ENCODE data around the gene ERLEC1.
"Not testable (repeated sequence)": the region's sequence is repeated elsewhere in the genome, so short reads cannot be mapped to it uniquely, and the experiment has no call there.

ERLEC1 gene, protein sequence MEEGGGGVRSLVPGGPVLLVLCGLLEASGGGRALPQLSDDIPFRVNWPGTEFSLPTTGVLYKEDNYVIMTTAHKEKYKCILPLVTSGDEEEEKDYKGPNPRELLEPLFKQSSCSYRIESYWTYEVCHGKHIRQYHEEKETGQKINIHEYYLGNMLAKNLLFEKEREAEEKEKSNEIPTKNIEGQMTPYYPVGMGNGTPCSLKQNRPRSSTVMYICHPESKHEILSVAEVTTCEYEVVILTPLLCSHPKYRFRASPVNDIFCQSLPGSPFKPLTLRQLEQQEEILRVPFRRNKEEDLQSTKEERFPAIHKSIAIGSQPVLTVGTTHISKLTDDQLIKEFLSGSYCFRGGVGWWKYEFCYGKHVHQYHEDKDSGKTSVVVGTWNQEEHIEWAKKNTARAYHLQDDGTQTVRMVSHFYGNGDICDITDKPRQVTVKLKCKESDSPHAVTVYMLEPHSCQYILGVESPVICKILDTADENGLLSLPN

DNA sequence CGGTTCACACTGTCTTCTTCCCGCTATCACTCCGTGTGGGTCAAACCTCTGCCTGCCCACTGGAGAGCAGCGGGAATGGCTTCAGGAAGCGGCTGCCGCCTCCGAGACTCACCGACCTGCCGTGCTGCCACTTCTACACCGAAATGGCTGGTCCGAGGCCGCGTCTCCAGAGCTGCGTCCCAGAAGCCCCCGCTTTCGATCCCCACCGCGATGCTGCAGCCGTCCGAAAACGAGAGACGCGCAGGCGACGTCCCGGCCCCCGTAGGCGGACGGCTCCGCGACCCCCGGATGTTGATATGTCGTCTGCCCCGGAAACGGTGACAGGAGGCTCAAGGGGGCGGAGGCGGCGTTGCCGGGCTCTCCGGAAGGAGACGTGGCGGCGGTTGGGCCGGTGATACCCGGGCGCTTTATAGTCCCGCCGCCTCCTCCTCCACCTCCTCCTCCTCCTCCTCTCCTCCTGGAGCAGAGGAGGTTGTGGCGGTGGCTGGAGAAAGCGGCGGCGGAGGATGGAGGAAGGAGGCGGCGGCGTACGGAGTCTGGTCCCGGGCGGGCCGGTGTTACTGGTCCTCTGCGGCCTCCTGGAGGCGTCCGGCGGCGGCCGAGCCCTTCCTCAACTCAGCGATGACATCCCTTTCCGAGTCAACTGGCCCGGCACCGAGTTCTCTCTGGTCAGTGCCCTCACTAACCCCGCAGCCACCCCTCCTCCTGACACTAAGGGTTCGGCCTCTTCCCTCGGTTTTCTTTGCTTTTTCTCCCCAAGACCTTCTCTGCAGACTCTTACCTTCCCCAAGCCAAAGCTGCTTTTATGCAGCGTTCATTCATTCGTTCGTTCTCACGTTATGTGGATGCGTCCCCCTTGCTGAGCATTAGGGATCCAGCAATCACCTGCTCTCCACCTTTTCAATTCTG is at the start of gene ERLEC1, which contains the start of gene ASB3:
Gene ERLEC1 (plus strand): TSS at position 340 of the 909 bp plus-strand sequence. CDS start 167 bp downstream, at position 507.
Gene ASB3 (minus strand): TSS at position 249 of the 909 bp plus-strand sequence. CDS start 21,381 bp downstream, outside the sequence.
- peak; percentile 85 for DNase-seq

DNA sequence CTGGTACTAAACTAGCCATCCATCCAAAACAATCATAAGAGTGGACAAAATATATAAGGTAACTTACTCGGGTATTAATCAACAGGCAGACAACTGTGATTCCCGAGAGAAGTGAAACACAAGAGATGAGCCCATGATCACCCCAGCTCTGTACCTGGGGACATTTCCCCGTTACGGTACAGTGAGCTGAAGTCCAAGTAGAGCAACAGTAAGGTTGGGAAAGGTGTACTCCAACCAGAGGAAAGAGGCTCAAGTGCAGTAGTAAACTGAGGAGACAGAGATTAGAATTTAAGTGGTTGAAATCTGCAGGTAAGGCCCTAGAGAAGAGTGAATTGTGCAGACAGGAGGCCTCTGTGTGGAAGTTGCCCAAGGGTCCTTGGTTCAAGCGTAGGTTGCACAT is 49.8 kb upstream of the ERLEC1 start:
- DNase-seq, result no peak

DNA sequence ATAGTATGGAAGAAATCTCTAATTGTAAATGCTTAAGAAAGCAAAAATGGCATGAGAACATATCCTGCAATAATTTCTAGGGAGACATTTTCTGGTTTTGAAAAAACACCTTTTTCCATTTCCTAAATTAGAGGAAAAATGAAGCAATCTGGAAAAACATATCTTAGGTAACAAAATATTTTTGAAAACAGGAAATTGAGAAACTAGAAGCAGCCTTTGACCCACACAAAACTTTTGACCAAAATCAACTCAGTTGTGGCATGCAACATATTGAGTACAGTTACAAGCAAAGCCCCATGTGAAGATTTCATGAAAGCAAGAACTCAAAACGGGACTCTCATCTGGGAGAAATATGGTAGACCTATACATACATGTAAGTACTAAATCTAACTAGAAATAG is 47.8 kb upstream of the ERLEC1 start:
- no peak for DNase-seq

DNA sequence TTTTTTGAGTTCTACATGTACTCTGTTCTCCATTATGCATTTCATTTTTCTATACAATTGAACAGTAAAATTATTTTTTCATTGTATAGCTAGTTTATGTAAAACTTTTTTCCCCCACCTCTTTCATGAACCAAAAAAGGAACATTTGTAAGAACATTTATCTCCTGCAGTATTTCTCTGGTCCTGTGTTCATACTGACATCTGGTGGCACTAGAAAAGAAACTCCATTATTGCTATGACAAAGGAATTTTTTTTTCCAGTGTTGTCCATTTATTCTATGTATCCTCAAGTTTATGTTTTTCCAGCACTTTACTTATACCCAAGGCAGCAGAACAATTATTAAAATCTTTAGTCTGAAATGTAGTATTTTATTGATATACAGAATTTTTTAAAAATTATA is 46.7 kb upstream of the ERLEC1 start:
- no peak for DNase-seq

DNA sequence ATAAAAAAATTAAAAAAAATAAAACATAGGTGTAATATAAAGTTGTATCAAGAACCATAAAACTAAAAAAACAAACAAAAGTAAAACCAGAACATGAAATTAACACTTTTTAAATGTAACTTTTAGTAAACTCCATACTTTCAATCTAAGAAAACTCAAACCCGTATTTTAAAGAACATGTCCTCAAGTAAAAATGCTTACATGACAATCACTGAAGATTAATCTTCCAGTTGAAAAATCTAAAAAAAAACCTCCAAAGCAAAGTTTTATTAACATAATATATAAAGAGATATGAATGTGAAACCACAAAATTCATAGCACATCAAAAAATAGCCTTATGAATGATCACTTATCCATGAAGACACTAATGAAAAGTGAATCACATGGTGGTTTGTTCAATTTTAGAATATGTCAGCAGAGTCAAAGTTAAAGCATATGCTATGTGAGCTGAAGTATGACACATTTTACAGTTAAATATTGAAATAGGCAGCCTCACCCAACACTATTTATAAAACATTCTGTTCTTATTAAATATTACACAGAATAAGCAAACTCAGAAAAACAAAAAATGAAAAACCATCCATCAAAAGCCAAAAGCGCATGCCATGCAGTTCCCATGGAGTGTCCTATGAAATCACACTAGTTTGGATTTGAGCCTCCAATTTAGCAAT is 42.3 kb upstream of the ERLEC1 start:
- DNase-seq, result no peak

DNA sequence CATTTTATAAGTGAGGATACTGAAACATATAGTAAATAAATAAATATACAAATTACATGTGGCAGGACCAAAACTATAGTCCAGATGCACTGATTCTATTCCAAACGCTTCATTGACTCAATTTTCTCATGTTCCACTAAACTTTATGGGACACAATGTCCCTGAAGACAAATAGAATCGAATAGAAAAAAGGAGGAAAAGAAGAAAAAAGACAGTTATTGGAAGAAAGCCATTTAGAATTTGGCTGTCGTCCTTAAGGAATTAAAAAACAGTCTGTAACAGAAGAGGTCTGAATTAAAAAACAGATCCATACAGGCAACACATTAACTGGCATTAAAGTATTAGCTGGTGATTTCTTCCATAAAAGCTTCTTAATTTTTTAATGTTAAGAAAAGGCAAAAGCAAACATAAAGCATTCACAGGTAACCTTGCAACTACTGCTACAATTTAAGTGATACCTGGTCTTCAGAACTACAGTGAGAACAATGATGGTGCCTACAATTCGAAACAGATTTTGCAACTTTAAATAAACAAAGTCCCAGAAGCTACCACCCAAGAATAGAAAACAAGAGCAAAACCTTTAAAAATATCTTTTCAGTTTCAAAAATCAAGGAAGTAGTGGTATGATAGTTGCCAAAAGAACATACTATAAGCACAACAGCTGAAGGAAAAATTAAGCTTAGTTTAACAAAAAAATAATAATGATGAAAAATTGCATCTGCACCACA is 36.6 kb upstream of the ERLEC1 start:
- DNase-seq, result no peak

DNA sequence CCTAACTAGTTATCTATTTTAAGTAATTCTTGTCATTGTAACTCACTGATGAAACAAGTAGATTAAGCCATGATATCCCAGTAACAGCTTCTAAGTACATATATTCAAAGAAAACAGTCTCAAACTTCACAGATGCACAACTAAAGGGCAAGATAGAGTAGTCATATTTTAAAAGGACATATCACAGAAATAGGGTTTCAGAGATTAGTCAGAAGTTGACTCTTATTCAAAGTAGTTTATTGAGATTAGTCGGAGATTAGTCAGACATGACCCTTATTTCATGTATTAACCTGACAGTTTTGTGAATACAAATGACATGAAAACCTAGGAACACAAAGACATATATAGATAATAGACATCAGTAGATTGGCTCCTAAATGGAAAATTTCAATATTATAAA is 35.1 kb upstream of the ERLEC1 start:
- no peak for DNase-seq

DNA sequence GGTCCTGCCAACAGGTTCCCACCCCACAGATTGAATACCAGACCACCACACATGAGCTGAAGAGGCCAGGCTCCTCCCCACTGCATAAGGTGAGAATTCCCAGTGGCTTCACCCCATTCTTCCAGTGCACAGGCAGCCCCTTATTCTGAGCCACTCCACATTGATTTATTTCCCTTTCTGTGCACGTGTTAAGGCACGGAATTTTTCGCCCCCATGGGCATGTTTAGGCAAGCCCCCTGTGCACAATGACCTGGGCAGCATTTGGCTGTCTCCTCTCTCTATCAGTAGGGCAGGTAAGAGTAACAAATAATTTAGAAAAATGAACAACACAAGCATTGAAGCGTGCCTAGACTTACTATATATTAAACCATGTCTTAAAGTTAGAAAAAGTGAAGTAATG is 34.5 kb upstream of the ERLEC1 start:
- no peak for DNase-seq

DNA sequence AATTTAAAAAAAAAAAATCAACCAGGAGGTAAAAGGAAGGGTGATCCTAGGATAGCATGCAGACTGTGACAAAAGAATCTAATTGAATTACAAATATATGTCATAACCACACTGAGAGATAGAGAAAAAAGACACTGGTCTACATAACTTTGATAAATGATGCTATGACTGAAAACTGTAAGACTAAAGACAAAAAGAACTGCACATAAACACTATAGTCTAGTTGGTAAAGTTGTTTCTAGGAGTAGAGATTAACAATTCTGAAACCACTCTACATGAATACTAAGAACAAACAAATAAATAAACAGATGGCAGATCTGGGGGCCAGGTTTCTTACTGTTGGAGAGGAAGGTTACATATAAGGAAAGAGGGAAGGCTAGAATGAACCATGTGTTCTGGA is 33.8 kb upstream of the ERLEC1 start:
- no peak for DNase-seq

DNA sequence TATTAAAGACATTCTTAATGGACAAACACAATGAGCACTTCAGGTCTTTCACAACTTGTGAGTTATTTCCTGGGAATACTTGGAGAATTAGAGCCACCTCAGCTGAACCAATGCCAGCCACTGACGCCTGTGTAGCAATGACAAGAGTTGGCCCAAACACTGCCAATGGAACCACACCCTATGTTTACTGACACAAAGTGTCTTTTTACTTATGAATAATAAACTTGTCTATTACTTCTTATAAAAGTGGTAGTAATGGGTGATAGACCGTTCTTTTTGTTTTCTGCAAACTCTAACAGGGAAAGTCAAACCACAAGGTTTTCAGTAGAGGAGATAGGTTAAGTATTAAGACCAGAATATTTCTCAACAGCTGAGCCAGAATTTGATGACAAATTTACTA is 31.7 kb upstream of the ERLEC1 start:
- DNase-seq, result no peak

DNA sequence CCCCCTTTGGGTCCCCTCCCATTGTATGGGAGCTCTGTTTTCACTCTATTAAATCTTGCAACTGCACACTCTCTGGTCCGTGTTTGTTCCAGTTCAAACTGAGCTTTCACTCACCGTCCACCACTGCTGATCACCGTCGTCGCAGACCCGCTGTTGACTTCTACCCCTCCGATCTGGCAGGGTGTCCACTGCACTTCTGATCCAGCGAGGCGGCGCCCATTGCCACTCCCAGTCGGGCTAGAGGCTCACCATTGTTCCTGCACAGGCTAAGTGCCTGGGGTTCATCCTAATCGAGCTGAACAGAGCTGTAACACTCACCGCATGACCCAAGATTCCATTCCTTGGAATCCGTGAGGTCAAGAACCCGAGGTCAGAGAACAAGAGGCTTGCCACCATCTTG is 30.2 kb upstream of the ERLEC1 start:
- no peak for DNase-seq

DNA sequence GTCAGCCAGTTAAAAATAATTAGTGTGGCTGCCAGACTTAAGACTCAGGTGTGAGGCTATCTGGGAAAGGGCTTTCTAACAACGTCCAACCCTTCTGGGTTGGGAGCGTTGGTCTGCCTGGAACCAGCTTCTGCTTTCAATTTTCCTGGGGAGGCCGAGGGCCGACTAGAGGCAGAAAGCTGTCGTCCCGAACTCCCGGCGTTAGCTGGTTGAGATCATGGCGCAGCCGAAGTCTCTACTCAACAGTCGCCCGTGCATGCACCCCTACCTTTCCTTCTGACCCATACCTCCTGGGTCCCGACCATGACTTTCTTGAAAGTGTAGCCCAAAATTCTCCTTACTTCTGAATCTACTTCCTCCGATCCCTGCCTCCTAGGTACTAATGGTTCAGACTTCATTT is 29.6 kb upstream of the ERLEC1 start:
- not testable (repeated sequence) for DNase-seq

DNA sequence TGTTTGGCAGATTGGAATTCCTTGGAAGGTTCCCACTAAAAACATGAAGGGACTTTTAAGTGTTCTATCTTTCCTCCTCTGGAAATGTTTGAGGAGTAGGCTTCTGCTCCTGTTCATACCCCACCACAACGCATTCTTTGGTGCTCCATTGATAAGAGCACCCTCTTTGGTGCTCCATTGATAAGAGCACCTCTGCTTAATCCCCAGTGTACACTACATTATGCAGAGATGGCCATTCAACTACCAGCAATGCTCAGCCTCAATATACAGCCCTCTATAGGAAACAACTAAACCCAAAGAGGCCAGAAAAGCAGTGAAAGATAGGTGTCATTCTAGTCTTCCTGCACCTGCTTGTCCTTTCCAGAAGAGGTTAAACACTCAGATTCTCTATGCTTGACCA is 21.1 kb upstream of the ERLEC1 start:
- DNase-seq, result no peak

DNA sequence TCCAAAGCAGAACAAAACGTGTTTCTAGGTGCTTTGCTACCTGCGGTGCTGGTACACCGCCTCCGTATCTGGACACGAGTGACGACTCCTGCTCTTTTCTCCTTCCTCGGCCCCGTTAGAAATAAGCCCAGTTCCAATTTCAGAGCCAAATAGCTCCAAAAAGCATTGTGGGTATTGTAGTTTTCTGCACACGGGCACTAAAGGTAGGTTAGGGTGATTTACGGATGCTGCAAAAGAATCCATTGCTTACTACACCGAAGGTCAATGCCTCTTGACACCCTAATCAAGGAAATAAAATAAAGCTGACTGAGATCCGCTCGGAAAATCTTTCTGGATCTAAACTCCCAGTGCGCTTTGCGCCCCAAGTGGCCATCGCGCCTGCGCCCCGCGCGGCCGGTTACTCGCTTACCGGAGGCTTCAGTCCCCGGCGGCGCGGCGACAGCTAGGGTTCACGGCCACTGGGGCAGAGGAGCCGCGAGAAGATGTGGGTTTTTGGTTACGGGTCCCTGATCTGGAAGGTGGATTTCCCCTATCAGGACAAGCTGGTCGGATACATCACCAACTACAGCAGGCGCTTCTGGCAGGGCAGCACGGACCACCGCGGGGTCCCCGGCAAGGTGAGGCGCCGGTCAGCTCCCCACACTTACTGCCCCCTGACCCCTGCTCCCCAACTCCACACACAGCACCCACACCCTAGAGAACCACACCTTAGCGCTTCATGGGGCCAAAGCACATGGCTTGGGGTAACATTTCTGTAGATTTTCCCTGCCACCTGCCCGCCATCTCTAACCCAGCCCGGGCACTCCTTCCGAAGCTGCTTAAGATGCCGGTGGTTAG is 19.2 kb upstream of the ERLEC1 start, which contains the start of gene CHAC2:
Gene CHAC2 (plus strand): TSS at position 400 of the 837 bp plus-strand sequence. CDS start 83 bp downstream, at position 483.
- peak; percentile 82 for DNase-seq

DNA sequence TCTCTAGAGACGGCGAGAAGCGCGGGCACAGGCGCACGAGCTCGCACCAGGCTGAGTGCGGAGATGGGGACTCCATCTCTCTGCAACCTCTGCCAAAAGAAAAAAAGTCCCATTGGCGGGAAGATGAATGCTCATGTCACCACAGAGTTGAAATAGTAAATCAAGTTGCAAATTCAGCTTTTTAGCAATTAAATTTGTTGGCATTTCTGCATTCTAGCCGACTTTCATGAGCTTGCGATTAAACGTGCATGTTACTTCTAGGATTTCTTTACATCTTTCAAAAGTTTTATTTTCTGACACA is 18.7 kb upstream of the ERLEC1 start:
- DNase-seq, result no peak

DNA sequence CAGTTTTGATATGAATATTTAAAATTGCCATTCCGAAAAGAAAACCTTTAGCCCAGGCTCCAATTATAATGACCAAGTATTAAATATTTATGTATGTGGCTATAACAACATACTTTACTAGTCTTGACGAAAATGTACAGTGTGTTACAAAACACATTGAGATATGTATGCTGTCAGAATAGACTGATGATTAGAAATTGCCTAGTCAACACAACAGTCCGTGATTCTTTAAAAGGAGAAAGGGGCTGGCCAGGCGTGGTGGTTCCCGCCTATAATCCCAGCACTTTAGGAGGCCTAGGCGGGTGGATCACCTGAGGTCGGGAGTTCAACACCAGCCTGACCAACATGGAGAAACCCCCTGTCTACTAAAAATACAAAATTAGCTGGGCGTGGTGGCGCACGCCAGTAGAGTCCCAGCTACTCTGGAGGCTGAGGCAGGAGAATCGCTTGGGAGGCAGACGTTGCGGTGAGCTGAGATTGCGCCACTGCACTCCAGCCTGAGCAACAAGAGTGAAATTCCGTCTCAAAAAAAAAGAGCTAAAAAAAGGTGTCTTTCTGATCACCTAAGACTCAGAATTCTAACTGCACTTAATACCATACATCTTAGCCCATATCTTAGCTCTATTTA is 17.4 kb upstream of the ERLEC1 start:
- no peak for DNase-seq

DNA sequence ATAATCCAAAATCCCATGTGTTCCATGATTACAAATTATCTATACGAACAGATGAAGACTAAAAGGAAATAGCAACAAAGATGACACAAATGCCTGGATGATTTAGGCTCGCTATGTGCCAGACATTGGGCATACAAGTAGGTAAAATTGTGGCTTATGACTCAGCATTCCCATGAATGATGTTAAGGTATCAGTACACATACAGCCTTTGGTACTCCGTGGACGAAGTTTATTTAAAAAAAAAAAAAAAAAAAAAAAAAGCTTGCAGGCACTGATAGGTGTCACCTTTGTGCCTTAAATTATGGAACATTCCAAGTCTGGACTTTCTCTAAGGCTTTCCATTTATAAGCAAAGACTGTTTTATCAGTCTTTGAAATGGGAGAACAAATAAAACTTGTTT is 16.6 kb upstream of the ERLEC1 start:
- DNase-seq, result no peak

DNA sequence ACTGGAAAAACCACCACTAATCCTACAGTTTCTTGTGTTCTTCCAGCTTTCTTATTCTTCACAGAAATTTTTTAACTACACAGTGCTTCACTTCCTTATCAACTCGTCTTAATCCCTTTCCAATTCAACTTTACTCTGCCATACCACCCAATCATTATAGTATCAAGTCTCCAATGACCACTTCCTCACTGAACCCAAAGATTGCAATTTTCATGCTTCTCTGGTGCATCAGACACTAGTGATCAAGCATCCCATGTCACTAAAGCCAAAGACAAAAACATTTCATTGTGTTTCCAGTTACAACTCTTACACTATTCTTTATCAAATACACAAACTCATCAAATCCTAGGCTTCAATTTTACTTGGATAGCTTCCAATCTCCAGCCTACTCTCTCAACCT is 9.7 kb upstream of the ERLEC1 start:
- DNase-seq, result no peak

DNA sequence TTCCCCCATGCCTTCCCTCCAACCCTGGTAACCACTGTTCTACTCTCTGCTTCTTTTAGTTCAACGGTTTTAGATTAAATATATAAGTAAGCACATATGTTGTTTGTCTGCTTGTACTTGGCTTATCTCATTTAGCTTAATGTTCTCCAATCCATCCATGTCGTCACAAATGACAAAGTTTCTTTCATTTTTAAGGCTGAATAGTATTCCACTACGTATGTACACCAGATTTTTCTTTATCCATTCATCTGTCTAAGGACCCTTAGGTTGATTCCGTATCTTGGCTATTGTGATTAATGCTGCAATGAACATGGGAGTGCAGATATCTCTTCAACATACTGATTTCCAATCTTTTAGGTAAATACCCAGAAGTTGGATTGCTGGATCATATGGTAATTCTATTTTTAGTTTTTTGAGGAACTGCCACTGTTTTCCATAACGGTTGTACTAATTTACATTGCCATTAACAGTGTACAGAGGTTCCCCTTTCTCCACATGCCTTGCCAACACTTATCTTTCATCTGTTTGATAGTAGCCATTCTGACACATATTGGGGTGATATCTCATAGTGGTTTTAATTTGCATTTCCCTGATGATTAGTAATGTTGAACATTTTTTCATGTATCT is 8.2 kb upstream of the ERLEC1 start:
- no peak for DNase-seq

DNA sequence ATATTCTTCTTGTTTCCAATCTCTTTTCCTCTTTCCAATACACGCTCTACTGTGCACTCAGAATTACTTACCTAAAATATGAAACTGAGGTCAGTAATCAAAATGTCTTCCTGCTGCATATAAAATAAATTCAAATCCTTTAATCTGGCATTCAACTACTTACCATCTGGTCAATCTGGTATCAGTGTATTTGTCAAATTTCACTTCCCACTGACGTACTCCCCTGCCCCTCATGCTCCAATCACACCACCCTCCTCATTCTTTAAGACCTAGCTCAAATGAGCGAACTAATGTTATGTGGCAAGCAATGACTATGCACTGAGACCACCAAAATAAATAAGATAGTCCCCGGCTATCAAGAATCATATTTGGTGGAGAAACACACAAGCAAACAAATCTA is 6.8 kb upstream of the ERLEC1 start:
- no peak for DNase-seq

DNA sequence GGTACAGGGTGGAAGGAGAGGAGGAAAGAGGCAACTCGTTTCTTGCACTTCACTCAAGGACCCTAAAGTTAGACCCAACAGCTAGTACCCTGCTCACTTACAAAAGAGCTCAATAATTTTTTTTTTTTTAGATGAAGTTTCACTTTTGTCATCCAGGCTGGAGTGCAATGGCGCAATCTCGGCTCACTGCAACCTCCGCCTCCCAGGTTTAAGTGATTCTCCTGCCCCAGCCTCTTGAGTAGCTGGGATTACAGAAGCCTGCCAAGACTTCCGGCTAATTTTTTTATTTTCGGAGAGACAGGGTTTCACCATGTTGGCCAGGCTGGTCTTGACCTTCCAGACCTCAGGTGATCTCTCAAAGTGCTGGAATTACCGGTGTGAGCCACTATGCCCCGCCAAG is 4.2 kb upstream of the ERLEC1 start:
- DNase-seq, result no peak
